ENCODE data around the gene GAS7. TPM values are rescaled to one million over a fixed set of nuclear protein-coding genes. Genes with fewer than 3 reads are reported as not detected.

Gene GAS7
- total RNA-seq, 1 experiment from 2014 or later = 6.0 TPM

GRCh38 chr17:9924735-9925191 is 273.6 kb downstream of the GAS7 start:
- H4K20me1 ChIP-seq (ENCODE audit: control insufficient read depth, insufficient read depth, insufficient read length) = no peaks in the 10 kb centered on the region
- H3K27ac ChIP-seq (ENCODE audit: insufficient read length, low read depth, low read length) = no peak overlapping the region
- H3K27me3 ChIP-seq (ENCODE audit: insufficient read depth, low read length) = no peaks in the 10 kb centered on the region
- H2BK12ac ChIP-seq (ENCODE audit: insufficient read length, low read depth, low read length) = no peak overlapping the region
- no peak overlapping the region for H3K18ac ChIP-seq (ENCODE audit: insufficient read length, low read depth, low read length)
- no peaks in the 10 kb centered on the region for H3K23me2 ChIP-seq (ENCODE audit: insufficient read length, low read depth, low read length, poor library complexity, severe bottlenecking)
- no peak overlapping the region for H4K5ac ChIP-seq (ENCODE audit: insufficient read length, low read depth, low read length)
- no peaks in the 10 kb centered on the region for H3K4me1 ChIP-seq (ENCODE audit: insufficient read depth, low read length)
- no peaks in the 10 kb centered on the region for H3K79me2 ChIP-seq (ENCODE audit: insufficient read depth, low read length)
- peak; percentile 62 for DNase-seq
- H4K91ac ChIP-seq (ENCODE audit: insufficient read length, low read depth, low read length) = no peak overlapping the region
- no CpG with 5 or more reads among the region's 6 CpGs for WGBS (ENCODE audit: extremely low coverage, insufficient read length, low lambda C conversion rate)
- H2AFZ ChIP-seq (ENCODE audit: low read length) = peak overlapping the region; percentile 43
- no peak overlapping the region for H2BK5ac ChIP-seq (ENCODE audit: insufficient read length, low read length)
- no peak overlapping the region for H2BK120ac ChIP-seq (ENCODE audit: low read depth, low read length, poor library complexity, severe bottlenecking)
- H3K79me1 ChIP-seq (ENCODE audit: insufficient read depth, low read depth, low read length, poor library complexity, severe bottlenecking) = no peaks in the 10 kb centered on the region
- H3K4ac ChIP-seq (ENCODE audit: low read depth, low read length) = no peak overlapping the region
- Mint-ChIP-seq H3K4me3 (no peak overlapping the region), H3K27me3 (ENCODE audit: low read depth) (peaks cover 2% of the 10 kb centered on the region; the same call in 1 of the 2 replicates), H3K4me1 (peaks cover 2 to 16% of the 10 kb centered on the region in 2 experiments), H3K27ac (peak overlapping the region in 2 of 3 experiments; percentile 87 to 98; a peak in 4 of 7 replicates), H3K36me3 (ENCODE audit: insufficient read depth in 1 of 3, low read depth in 3 of 3) (no peaks in the 10 kb centered on the region), H3K9me3 (no peaks in the 10 kb centered on the region; a peak in 1 of 5 replicates)
- no peak overlapping the region for H3K4me2 ChIP-seq (ENCODE audit: insufficient read depth, insufficient read length, low read length)
- no peak overlapping the region for H2BK20ac ChIP-seq (ENCODE audit: low read depth, low read length, poor library complexity, severe bottlenecking)
- peak; percentile 88 for TF ChIP-seq CTCF (conservative IDR thresholded peaks at IDR 0.05)
- no peak overlapping the region for H2BK15ac ChIP-seq (ENCODE audit: low read depth, low read length)
- no peak overlapping the region for H3K9ac ChIP-seq (ENCODE audit: extremely low read depth, insufficient read length, low read length)
- no peaks in the 10 kb centered on the region for H3K9me3 ChIP-seq (ENCODE audit: control insufficient read depth, low read depth, low read length)
- no peak overlapping the region for H3K56ac ChIP-seq (ENCODE audit: insufficient read length, low read depth, low read length)
- H4K8ac ChIP-seq (replicated peaks; ENCODE audit: insufficient read length, low read depth, low read length) = no peak overlapping the region
- H3K23ac ChIP-seq (ENCODE audit: insufficient read length, low read depth, low read length) = no peak overlapping the region
- no peak overlapping the region for H3T11ph ChIP-seq (ENCODE audit: low read length)
- H2AK5ac ChIP-seq (ENCODE audit: insufficient read length, low read length) = no peak overlapping the region
- no peak overlapping the region for H3K14ac ChIP-seq (ENCODE audit: insufficient read depth, low read length)
